SW480 (cell line): ENCODE data around the gene RHEB.
A peak's percentile ranks its signal among the peaks of the same experiment; 100 is the strongest.

Experiments used
- DNase-seq: peaks from one replicate; pipeline ENCODE4 v3.0.0-alpha.2; 2016; ENCODE audit warnings: low spot score

RHEB gene

GRCh38 chr7:151448261-151449252 is 71.1 kb downstream of the RHEB start:
- no peak for DNase-seq

GRCh38 chr7:151447901-151448260 is 71.8 kb downstream of the RHEB start:
- no peak for DNase-seq

- DNase-seq: no peak
Measured at GRCh38 chr7:151447312-151447711, 72.4 kb downstream of the RHEB start.

- no peak for DNase-seq
Measured at GRCh38 chr7:151446412-151446811, 73.3 kb downstream of the RHEB start.

- DNase-seq: no peak
Measured at GRCh38 chr7:151444632-151445031, 75.1 kb downstream of the RHEB start.

GRCh38 chr7:151442776-151443496 is 76.8 kb downstream of the RHEB start:
- no peak for DNase-seq

- peak; percentile 65 for DNase-seq
Measured at GRCh38 chr7:151440799-151441445, 78.8 kb downstream of the RHEB start.

GRCh38 chr7:151439855-151440798 is 79.6 kb downstream of the RHEB start, which contains the start of gene CRYGN:
CRYGN (minus strand) TSS chr7:151440141; CDS start chr7:151439917, 224 bp downstream.
- DNase-seq: peak; percentile 29

DNA sequence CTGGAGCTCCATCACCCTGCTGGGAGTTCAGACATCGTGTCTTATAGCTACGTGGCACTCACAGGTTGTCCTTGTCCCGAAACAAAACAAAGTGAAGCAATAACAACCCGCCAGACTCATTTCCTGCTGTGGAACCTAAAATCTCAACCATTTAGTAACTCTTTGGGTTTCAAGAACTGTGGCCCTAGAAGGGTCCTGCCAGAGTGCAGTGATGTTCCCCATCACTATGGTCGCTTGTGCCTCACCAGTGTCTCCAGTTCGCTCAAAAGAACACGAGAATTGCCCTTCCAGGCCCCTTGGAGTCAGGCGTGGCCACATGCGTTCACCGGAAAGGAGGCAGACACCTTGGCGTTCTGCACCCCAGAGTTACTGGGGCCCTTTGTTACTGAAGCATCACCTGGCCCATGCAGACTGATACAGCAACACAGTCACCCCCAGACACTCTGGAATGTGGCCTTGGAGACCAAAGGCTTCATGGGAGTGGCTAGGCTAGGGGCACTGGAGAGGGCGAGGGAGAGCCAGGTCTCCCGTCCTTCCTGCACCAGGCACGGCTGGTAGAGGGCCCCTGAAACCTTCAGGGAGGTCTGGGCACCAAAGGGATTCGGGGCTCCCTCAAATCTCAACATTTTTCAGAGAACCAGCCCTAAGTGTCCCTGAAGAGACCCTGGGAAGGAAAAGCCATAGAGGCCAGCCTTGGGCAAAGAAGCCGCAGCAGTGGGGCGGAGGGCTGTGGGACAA is 80.7 kb downstream of the RHEB start:
- DNase-seq: no peak

DNA sequence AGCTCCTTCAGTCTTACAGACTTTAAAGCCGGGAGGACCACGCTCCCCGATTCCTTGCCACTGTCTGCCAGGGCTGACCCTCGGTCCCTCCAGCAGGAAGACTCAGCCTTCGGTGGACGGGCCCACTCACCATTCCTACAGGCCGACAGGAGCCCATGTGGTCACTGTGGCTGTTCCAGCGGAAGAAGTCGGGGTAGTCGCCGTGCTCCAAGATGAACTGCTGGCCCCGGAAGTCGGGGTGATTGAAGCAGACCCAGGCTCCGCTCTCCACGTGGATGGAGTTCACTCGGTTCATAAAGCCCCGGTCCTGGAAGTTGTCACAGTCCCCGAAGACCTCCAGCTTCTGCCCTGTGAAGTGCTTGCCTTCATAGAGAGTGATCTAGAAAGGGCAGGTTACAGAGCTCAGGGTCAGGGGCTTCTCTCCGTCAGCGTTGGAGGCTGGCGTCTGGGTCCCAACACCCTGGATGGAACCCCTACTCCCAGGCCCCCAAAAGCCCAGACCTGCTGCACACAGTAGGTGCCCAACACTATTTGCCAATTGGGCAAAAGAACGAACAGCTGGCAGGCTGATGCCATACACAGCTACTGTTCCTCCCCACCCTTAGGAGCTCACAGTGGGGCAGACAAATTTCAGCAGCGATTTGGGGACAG is 81.7 kb downstream of the RHEB start:
- DNase-seq: no peak

- DNase-seq: no peak
Measured at GRCh38 chr7:151437159-151437553, 82.5 kb downstream of the RHEB start.

DNA sequence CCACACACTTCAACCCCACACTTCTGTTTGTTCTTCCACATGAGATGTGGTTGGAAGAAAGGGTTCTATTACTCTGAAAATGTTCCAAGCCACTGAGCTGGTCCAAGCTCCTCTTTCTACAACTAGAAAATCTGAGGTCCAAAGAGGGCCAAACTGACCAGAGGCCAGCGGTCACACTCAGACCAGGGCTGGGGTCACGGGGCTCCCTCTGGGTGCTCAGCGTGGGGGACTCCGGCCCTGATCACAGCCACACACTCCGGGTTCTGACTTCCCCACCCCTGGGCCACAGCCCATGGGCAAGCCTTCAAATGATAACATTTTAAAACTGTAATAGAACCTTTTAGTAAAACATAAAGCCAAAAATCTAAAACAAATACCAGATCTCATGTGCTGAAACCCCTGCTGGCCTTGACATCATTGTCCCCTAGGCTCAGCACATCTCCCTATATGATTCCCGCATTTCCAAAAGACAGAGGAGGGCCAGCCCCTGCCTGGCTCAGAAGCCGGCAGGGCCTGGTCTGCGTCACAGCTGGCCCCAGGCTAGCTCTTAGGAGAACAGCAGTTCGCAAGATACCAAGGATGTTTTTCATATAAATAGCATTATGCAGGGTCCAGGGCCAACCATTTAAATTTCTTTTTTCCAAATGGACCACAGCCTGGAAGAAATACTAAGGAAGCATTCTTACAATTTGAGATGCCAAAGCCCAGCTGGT is 83.1 kb downstream of the RHEB start:
- DNase-seq: no peak

DNA sequence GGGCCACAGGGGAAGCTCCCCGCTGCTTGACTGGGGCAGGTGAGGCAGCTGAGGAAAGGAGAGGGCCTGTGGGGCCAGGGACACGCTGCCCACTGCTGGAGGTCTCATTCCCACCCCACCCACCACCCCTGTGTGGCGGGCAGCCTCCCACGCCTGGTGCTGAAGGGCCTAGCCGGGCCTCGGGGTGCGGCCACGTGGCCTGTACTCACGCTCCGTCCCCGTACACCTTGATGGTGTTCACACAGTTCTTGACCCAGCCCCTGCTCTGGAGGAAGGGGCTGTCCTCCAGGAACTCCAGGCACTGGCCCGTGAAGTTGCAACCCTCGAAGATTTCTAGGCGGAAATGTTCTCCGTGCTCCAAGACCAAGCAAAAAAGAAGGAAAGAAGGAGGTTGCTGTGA is 83.7 kb downstream of the RHEB start:
- DNase-seq: no peak

DNA sequence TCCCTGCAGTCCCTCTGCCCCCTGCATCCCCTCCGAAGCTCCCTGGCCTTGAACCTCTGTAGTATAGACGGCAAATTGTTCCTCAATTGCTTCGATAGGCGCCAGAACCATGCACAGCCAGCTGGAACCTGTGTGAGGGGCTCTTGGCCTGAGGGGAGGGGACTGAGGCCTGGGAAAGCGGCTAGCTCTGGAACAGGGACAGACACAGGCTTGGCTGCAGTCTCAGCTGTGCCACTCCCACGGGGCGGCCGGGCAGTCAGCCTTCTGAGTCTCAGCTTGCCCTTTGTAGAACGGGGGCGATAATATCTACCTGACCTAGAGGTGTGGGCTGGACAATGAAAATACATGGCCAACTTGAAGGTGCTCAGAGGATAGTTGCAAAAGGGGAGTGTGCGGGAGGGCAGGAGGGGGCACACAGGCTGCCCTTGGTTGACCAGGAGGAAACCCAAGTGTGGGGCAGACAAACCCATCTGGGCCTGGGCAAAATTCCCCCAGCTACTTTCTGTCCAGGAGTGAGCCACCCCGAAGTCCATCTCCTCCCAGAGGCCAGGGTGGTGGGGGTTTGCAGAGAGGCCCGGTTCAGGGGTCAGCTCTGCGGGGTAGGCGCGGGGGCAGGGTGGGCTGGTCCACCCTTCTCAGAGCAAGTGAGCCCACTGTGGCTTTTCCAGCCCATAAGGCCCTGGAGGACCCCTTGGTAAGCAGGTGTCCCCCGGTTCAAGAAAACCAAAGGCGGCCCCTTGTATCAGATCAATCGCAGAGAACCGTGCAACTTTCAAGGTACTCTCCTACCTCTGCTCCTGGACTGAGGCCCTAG is 84.4 kb downstream of the RHEB start:
- DNase-seq: no peak

DNA sequence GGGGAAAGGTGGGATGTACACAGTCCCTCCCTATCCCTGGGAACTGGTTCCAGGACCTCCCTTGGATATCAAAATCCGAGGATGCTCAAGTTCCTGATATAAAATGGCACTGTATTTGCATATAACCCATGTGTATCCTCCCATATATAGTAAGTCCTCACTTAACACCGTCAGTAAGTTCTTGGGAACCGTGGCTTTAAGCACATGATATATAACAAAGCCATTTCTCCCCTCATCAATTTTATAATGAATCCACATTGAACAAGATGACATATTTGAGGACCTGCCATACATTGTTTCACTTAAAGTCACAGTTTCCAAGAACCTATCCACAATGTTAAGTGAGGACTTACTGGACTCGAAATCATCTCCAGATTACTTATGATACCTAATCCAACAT is 85.1 kb downstream of the RHEB start:
- DNase-seq: no peak

DNA sequence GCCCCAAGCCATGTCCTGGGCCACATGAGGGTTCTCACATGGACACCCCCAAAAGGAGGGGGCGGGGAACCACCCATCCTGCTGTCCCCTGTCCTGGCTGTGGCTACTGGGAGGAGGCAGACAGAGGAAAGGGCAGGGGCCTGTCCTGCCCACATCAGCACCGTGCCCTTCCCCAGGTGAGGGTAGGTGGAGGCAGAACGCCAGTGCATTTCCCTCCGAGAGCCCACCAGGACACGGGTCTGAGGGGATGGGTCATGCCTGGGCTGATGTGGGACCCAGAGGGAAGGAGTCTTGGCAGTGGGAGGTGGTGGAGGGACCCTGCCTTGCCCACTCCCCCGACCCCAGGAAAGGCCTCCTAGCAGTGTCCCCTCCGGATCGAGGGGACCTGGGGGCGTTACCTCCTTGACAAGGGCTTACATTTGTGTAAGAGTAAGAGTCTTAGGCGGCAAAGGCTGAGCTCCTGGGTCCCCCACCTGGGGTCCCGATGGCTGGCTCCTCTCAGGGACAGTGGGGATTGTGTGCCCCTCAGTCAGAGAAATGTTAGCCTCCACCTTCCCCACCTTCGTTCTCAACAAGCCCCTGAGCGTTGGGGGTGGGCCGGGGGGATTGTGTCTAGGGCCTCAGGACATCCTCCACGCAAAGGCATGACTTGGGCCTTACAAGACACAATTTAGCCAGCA is 85.8 kb downstream of the RHEB start:
- no peak for DNase-seq

- no peak for DNase-seq
Measured at GRCh38 chr7:151432658-151433521, 86.8 kb downstream of the RHEB start.
